Gastroesophageal sphincter (tissue), 3 donors: ENCODE measurements around the gene TOP1.

Experiments used
- CTCF ChIP-seq, 4 experiments: fragments of 200-600 bp in 2 of 4; fragments of 450-650 bp in 2 of 4; sonication (generic) in 1 of 4; IDR thresholded peaks; one replicate each; pipeline ENCODE4 v1.5.1; 2017 to 2019; ENCODE audit warnings: antibody characterized with exemption in 4 of 4, mild to moderate bottlenecking in 2 of 4, moderate library complexity in 2 of 4
- EP300 ChIP-seq: sonication (generic); formaldehyde crosslinking; IDR thresholded peaks from one replicate; pipeline ENCODE4 v1.6.1; 2017; ENCODE audit warnings: antibody characterized with exemption, mild to moderate bottlenecking

- TF ChIP-seq CTCF (IDR thresholded peaks at IDR 0.05) (no peak), EP300 (no peak)
Observed at GRCh38 chr20:41152108-41152757, 123.6 kb downstream of the TOP1 start.
